Superior temporal gyrus (tissue), 1 donor: Measurements from ENCODE around the gene PEA15.

Experiments
- DNase-seq: peaks from one replicate; pipeline ENCODE4 v3.0.0-alpha.2; 2016; ENCODE audit errors: extremely low spot score

PEA15 gene

GRCh38 chr1:160239582-160240299, 34.6 kb downstream of the PEA15 start:
- DNase-seq: no peak

GRCh38 chr1:160243767-160244166, 38.6 kb downstream of the PEA15 start:
- no peak for DNase-seq

DNA sequence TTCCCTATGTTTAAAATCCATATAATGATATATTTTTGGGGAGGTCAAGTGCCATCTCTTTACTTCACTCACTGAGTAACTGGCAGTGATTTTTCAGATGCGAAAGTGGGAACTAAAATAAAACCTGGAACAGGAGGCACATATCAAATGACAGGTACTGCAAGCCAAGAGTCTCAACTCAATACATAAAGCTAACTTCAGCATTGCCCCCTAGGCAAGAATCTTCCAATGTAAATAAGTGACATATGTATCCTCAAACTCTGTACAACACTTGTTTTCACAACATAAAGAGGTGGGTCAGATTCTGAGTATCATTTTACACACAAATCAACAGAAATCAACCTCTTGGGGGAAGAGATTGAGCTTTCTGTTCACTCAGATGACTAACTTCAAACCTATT, 39.0 kb downstream of the PEA15 start:
- DNase-seq: no peak

DNA sequence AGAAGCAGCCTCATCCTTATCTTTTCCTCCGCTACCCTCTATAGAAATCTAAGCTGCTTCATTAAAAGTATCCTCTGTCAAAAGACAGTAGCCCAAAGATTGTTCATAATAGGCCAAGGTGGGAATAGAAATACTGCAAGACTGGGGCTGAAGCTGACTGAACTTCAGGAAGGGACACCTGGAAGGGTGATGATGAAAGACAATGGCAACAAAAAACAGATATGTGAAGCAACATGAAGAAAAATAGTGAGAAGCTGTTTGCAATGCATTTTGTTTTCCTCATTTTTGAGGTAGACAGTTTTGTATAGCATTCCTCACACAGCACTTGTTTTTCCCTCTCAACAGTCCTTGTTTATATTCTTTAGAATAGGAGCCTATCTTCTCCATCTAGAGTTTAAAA, 40.2 kb downstream of the PEA15 start:
- no peak for DNase-seq

DNA sequence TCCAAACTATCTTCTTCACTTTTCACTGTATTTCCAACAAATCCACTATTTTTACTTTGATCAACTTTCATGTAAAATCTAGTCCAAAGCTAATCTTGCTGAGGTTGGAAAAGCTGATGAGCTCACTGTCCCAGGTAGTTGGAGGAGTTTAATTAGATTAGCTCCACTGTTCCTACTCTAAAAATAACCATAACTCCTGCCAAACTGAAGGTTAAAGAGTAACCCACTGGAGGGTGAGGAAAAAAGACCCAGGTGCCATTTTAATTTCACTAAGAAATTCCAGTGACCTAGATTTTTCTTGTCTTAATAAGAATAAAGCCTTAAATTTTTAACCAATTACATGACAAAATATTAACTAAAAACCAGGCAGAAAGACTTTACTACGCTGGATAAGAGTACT, 41.9 kb downstream of the PEA15 start:
- no peak for DNase-seq

DNA sequence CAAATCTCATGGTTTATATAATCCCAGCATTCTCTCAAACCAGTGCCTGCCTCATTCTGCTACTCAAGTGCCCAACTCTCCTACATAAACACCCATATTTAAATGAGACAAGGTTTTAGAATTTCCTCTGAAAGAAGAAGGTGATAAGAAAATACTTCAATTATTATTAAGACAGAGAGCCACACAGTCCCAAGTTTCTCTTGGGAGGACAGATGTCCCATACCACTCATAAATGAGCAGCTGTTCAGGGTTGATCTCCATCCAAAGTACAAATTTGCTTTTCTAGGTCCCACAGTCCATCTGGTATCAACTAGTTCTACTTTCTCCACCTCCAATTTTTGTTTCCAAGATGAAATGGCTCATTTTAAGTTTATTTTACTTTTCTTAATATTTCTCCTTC, 45.8 kb downstream of the PEA15 start:
- DNase-seq: peak; percentile 71

- peak; percentile 97 for DNase-seq
Observed at GRCh38 chr1:160251687-160252526, 46.7 kb downstream of the PEA15 start.

DNA sequence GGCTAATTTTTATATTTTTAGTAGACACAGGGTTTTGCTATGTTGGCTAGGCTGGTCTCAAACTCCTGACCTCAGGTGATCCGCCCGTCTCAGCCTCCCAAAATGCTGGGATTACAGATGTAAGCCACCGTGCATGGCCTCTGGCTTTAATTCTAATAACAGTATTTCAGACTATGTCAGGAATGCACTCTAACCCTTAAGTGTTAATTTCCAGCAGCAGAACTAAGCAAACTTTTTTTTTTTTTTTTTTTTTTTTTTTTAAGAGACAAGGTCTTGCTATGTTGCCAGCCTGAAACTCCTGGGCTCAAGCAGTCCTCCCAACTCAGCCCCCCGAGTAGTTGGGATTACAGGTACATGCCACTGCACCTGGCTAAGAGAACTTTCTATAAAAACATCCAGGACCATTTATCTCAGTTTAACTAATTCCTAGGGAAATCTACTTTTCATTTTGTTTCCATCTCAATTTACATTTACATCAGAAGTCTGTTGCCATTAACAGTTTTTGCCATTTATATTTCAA, 50.7 kb downstream of the PEA15 start:
- DNase-seq: no peak

- DNase-seq: no peak
Observed at GRCh38 chr1:160256396-160257046, 51.3 kb downstream of the PEA15 start.

DNA sequence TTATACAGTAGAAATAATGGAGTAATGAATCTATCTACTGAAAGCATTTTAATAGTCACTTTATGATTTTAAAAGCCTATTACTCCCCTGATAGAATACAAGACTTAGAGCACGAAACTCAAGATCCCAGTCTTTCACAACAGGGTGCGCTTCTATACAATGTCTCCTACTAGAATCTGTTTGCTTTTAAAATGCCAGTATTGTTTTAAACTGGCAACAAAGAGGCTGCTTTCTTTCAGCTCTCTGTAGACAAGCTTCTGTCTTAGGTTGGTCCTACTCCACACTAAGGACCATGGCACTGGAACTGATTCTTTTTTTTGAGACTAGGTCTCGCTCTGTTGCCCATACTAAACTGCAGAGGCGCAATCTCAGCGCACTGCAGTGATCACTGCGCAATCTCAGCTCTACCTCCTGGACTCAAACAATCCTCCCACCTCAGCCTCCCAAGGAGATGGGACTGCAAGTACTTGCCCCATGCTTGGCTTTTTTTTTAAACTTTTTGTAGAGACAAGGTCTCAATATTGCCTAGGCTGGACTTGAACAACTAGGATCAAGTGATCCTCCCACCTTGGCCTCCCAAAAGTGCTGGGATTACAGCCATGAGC, 52.3 kb downstream of the PEA15 start:
- DNase-seq: peak; percentile 52

DNA sequence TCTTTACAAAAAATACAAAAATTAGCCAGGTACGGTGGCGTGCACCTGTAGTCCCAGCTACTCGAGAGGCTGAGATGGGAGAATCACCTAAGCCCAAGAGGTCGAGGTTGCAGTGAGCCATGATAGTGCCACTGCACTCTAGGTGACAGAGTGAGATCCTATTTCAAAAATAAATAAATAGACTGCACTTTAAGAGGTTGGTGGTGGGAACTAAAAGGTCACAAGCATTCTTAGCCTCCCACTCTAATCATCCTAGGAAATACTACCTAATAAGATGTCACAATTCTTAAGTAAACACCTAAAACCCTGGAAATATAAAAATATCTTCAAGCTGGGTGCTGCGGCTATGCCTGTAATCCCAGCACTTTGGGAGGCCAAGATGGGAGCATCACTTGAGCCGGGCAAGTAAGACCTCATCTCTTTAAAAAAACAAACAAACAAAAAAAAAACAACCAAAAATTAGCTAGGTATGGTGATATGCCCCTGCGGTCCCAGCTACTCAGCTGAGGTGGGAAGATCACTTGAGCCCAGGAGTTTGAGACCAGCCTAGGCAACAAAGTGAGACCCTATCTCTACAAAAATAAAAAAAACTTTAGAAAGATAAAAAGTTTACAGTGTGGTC, 53.1 kb downstream of the PEA15 start:
- DNase-seq: no peak

DNA sequence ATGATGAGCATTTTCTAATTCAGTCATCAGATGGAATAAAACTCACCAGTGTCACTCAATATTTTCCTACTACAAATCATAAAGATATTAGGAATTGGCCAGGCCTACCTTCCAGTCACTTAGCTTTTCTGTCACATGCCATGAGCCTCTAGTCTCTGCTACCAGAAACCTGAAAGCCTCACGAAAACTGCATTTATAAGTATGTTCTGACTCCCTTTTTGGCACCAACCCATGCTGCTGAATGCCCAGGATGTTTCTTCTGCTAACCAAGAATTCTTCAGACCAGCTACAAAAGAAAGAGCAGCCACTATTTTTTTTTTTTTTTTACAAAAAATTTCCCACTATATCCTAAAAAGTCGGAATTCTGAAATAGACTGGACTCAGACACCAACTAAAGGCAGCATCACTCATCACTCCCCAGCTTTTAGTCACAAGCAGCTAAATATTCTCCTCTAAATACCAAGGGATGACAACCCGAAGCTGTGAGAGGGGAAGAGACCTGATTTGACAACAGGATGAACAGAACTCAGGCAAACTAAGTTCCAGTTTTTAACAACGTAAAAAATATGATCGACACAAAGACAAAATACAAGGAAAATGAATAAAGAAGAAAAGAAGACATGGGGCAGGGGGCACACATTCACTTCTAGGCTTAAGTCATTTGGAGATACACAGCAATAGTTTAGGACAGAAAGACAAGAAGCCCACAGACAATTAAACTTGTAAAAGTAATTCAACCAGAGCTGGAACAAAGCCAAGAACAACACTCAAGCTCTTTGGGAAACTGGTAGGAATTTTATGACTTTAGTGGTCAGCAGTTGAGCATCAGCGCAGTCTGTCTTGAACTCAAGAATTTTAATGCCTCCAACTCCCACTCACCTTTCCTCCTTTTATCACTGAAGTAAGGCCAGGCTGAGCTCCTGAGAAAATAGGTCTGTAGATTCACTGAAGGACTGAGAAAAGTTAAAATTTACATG, 55.5 kb downstream of the PEA15 start:
- peak; percentile 51 for DNase-seq

DNA sequence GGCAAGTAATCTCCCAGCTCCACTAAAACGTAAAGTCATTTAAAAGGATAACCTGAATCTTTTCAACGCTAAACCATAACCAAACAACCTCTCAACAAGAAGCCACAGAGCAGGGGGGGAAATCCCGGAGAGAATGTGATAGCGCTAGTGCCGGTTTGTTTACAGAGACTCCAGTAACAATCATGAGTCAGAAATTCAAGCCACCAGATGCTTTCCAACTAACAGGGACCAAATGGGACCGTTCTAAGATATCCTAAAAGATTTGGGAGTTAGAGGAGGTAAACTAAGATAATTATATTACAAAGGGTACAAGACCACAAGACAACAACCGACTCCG, 56.3 kb downstream of the PEA15 start:
- DNase-seq: peak; percentile 71

GRCh38 chr1:160261893-160262794, 57.0 kb downstream of the PEA15 start, which contains the start of gene DCAF8:
DCAF8 (minus strand) TSS chr1:160262549; CDS start chr1:160244008, 18,541 bp downstream.
- DNase-seq: peak; percentile 99

DNA sequence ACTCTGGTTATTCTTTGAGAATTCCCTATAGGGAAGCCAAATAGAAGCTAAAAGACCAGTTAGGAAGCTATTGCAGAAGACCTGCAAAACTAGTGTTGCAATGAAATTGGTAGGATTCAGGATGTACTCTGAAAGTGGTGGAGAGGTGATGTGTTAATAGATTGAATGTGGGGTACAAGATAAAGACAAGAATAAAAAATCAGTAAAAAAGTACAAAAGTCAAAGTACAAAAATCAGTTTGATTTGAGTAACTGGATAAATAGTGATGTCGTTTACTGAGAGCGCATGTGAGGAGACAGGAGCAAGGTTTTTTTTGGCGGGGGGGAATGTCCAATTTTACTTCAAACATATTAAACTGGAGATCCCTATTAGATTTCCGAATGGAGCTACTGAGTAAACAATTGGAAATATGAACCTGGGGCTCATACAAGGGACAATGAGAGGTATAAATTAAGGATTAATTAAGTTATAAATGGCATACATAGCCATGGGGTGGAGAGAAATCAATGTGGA, 59.7 kb downstream of the PEA15 start:
- no peak for DNase-seq
